KG1 (cell line): ENCODE results near the gene DHPS.
"Not testable (repeated sequence)": the region's sequence is repeated elsewhere in the genome, so short reads cannot be mapped to it uniquely, and the experiment has no call there.

ENCODE experiments used
- DNase-seq: peaks from one replicate; lab custom pipeline; 2025; lab: John Stamatoyannopoulos, UW

Gene DHPS

DNA sequence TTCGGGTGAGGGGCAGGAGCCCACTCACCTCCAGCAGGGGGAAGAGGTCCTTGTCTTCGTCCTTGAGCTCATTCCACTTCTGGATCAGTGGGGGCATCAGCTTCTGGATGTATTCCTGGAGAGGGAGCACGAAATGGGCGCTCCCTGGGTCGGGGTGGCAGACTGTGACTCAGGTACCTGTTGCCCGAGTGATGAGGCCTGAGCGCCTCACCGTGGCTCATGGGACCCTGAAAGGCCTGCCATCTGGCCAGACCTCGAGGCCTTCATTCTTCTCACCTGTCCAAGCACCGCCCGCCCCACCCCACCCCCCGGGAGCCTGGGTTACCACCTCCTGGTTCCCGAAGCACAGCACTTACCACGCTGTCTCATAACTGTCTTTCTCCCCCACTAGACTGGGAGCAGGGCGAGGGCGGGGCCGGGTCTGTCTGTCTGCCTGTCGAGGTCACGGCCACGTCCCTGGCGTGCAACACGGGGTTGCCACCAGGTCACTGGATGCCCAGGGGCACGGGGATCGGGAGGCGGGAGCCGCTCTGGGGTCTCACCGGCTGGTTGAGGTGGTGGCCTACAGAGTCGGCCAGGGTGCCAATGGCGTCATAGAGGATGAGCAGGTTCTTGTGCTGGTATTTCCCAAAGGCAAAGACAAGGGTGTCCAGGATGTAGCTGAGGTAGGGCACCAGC lies 24.1 kb upstream of the DHPS start:
- no peak for DNase-seq

DNA sequence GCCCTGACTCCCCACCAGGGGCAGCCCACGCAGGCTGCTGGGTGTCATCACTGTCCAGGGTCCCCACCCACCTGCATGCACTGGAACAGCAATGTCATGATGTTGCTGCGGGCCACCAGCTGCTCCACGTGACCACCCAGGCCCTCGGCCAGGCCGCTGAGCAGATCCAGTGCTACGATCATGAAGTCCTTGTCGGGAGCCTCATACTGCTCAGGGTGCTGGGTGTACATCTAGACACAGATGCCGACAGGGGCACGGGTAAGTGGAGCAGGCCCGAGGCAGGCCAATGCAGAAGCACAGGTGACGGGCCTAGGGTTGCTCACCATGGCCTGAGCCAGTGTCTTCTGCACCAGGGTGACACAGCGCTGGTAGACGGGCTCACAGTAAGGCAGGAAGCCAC lies 23.5 kb upstream of the DHPS start:
- DNase-seq: no peak

DNA sequence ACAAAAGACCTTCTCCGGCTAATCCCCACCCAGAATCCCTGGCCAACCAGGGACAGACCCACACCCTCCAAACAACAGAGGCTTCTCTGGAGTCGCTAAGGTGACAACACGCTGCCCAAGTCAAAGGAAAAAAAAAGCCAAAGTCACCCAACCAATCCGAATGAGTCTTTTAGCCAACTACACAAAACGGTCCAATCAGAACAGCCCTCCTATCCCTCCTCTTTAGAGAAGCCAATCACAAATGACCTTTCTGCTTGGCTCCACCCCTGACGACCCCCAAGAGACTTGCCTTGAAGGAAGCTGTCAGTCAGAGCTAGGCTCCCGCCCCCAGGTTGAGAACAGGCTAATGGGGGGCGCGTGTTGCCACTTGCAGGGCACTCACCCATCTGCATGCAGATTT lies 21.4 kb upstream of the DHPS start:
- DNase-seq: no peak

DNA sequence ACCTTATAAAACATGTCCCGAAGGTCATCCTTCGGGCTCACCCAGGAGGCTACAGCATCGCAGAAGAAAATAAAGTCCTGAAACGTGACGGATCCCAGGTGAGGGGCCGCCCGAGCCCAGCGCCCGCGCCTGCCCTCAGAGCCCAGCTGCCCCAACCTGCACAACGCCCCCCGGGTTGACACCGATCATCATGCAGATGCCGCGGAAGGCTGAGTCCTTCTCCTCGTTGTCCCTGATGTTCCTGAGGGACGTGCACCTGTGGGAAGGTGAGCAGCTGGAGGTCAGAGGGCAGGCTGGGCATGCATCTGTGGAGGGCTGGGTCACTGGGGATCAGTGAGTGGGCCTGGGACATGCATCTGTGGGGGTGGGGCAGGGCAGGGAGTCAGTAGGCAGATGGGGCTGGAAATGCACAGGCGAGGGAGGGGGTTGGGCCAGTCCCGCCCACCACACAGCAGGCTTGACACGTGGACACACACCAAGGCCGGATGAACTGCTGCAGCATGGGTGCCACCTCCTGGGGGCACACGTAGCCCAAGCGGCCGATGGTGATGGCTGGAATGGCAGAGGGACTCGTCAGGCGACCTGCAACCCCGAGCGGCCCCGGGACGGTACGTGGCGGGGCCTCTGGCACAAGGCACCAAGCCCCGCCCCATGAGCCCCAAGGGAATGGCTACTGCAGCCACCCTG lies 20.1 kb upstream of the DHPS start:
- DNase-seq: no peak

DNA sequence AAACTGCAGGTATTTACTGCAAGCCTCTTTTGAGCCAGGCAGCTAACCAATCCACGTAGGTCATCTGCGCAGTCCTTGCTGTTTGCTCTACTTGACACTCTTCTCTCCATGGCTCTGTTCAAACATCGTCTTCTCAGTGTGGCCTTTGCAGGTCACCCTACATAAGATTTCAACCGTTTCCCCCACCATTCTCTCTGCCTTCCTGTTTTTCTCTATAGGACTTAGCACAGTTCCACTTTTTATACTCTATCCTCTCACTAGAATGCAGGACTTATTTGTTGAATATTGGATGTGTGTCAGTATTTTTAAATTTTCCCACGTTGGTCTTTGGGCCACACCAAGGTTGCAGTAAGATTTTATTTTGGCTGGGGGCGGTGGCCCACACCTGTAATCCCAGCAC lies 16.5 kb upstream of the DHPS start:
- DNase-seq: no peak

DNA sequence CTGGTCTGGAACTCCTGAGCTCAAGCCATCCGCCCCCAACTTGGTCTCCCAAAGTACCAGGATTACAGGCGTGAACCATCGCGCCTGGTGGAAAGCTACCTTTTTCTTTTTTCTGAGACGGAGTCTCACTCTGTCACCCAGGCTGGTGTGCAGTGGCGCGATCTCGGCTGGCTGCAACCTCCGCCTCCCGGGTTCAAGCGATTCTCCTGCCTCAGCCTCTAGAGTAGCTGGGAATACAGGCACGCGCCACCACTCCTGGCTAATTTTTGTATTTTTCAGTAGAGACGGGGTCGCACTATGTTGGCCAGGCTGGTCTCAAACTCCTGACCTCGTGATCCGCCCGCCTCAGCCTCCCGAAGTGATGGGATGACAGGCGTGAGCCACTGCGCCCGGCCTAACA lies 15.7 kb upstream of the DHPS start:
- DNase-seq: not testable (repeated sequence)

DNA sequence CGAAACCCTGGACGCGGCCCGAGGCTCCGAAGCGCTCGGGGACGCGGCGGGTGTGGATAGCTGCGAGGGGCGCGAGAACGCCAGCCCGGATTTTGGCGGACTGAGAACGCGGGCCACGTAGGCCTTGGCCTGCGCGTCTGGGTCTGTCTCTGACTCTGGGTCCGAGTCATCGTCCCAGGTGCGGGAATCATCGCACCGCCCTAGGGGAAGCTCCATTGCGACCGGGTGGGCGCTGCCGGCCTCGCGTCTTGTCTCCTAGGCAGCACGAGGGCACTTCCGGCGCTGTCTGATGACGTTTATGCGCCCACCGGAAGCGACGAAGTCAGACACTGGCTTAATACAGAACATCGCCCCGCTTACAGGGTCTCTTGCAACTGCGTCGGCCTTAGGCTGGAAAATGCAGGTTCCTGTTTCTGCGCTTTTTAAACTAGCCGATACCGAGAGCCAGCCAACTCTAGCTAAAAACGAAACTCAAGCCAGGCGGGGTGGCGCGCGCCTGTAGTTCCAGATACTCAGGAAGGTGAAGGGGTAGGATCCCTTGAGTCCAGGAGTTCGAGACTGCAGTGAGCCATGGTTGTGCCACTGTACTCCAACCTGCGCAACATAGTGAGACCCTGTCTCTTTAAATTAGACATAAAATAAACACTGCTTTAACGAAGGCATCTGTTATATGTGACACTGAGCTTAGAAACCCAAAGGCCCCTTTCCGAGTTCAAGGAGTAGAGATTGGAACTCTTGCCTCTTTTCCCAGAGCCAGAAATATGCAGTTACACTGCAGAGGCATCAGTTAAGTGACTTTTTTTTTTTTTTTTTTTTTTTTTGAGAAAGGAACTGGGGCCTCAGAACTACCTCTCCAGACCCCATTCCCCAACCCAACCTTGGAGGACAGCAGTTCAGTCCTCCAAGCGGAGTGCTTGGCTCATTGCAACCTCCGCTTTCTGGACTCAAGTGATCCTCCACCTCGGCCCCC lies 15.0 kb upstream of the DHPS start, which contains the start of gene FBXW9:
TSS of gene FBXW9 (minus strand) at position 266 of the 970 bp plus-strand sequence. CDS start at position 216, 50 bp downstream.
- peak; percentile 97 for DNase-seq

DNA sequence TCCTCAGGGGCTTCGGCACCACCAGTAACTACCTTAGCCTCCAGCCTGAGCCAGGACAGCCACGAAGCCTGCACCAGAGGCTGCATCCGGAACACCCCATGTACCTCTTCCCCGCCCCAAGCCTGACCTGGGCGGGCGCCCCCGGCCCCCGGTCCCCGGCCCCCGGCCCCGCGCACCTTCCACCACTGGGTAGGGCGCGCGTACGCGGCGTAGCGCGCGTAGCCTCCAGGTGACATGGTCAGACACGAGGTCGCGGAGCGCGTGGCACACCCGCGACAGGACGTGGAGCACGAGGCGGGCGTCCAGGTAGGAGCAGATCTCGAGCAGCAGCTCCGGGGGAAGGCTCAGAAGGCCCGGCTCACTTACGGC lies 14.3 kb upstream of the DHPS start:
- no peak for DNase-seq

DNA sequence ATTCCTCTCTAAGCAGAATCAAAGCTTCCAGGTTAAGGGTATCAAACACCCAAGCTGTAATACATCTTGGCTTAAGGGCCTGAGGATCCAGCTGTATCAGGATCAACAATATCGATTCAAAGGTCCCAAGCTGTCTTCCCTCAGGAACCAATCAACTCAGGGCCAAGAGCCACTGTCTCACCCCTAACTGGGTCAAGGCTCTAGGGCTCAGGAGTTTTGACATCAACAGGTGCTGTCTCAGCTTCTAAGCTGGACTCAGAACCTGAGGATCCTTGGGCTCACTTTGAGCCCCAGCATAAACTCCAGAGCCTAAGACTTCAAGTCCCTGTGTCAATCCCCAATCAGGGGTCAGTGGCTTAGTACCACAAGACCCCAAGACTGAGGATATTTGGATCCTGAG lies 13.8 kb upstream of the DHPS start:
- DNase-seq: no peak

DNA sequence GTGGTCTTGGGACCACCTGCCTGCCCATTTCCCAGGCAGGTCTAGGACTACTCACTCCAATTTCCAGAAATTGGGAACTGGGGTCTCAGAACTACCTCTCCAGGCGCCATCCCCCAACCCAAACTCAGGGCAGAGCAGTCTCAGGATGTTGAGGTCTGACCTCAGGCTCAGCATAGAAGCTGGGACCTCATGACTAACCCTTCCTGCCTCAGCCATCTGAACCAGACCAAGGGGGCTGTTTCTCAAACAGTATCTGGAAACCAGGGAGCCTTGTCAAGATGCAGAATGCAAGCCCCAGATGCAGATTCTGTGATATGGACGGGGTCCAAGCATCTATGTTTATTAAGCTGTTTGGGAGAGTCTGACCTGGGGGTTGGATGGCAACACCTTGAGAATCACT lies 13.4 kb upstream of the DHPS start:
- DNase-seq: no peak

DNA sequence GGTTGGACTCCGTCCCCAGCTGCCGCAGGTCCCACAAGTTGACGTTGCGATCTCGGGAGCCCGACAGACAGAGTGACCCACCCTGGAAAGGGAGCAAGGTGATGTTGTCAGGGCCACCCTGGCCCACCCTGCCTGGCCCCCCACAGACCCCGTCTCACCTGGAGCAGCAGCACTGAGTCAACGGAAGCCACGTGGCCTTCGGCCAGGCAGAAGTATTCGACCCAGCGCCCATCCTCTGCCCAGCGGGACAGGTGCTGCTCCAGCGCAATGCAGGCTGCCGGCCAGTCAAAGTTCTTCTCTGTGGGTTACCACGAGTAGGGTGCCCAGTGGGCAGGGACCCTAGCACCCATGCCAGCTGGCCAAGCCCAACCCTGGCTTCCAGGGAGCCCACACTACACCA lies 13.0 kb upstream of the DHPS start:
- DNase-seq: no peak

DNA sequence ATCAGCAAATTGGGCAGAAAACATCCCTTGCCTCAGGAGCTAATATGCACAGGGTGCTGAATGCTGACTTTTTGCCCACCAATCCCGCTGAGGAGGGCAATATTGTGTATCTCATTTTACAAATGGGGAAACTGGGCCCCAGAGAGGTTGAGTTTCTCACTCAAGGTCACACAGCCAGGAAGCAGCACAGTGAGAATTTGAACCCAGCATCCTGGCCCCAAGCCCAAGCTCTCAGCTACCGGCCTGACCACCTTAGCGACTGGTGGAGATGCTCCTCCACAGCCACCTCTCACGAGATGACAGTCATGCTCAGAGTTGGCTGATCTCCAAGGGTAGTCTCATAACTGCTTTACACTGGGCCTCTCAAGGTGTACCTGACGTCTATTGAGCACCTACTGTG lies 11.3 kb upstream of the DHPS start:
- DNase-seq: no peak

DNA sequence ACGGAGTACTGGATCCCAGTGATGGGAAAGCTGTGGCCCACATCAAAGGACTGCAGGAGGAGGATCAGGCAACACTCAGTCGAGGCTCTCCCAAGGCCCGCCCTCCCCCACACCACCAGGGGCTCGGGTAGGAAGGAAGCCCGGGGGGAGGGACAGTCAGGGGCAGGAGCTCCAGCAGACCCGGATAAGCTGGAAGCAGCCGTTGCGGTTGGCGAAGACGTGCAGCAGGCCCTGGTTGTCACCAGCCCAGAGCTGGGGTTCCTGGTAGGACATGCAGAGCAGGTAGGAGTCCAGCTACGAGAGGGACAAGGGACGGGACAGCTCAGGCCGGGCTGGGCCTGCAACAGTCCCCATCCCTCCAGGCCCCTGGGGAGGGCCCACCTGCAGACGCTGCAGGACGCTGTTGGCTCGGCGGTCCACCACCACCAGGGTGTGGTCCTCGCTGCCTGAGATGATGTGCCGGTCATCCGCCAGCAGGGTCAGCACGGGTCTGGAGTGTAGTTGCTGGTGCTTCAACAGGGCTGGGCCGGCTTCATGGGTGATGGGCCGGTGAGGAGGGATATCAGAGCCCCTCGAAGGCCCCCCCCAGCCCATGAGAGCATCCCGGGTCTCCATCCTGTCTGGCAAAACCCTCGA lies 8.0 kb upstream of the DHPS start:
- DNase-seq: peak; percentile 35

DNA sequence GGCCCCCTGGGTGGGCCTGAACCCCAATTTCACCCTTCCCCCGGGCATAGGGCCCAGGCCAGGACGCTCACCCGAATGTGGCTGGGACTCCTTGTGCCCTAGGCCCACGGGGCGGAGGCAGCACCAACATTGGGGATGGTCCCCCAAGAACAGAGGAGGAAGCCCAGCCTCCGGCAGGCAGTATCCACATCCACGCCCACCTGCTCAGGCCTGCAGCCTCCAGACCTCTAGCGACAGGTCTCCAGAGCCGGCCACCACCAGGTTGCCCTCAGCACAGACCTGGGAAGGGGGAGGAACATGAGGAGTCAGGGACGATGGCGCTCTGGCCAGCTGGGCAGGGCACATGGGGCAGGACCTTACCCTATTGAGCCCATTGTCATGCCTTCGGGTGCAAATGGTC lies 7.3 kb upstream of the DHPS start:
- no peak for DNase-seq

DNA sequence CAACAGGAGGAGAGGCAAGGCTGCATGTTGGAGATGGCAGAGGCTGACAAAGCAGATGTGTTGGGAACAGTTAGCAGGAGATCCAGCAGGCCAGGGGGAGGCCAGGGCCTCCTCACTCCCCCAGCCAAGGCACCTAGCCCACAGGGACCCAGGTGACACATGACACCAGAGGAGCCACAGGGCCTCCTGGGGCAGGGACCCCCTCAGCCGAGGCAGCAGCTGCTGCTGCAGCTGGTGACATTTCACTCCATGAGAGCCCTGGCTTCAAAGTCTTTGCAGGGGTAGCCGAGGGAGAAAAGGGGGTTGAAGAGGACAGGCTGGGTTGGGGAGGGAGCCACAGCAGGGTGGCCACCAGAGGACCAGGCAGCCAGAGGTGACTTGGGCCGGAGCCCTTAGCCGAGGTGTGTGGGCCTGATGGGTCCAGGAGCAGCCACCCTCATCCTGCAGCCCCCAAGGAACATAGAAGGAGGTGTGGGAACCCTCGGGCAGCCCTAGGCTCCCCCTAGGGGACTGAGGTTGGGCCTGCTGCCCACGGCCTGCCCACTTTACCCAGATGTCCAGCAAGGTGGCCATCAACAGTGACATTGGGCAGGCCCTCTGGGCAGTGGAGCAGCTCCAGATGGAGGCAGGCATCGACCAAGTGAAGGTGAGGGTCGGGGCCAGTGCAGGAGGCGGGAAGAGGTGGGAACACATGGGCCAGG lies 6.0 kb upstream of the DHPS start, which contains the start of gene GNG14:
TSS of gene GNG14 (plus strand) at position 503 of the 701 bp plus-strand sequence. CDS start at position 554, 51 bp downstream.
- DNase-seq: no peak

DNA sequence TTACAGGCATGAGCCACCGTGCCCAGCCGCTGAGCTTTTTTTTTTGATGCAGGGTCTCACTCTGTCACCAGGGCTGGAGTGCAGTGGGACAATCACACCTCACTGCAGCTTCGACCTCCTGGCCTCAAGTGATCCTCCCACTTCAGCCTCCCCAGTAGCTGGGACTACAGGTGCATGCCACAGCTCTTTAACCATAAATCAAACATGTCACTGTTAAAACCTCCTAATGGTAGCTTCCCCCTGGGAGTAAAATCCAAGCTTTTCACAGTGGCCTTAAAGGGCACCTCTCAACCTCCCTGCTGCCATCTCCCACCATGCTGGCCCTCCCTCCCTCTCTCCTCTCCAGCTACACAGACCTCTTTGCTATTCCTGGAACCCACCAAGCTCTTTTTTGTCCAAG lies 4.2 kb upstream of the DHPS start:
- DNase-seq: no peak

DNA sequence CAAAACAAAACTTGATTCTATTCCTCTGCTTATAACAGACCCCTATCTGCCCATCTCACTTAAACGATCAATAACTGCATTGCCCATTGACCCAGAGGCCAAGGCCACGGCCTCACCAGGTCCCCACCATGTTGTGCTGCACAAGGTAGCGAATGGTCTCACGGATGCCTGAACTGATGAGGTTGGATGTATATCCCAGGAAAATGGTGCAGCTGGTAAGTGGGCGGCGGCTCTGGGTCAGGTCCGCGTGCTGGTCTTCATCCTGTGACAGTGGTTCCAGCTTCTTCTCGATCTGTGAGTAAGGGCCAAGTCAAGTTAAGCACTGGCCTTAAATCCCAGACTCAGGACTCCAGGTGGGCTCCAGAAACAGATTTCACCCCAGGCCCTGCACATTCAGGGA lies 1.6 kb downstream of the DHPS start:
- DNase-seq: no peak

DNA sequence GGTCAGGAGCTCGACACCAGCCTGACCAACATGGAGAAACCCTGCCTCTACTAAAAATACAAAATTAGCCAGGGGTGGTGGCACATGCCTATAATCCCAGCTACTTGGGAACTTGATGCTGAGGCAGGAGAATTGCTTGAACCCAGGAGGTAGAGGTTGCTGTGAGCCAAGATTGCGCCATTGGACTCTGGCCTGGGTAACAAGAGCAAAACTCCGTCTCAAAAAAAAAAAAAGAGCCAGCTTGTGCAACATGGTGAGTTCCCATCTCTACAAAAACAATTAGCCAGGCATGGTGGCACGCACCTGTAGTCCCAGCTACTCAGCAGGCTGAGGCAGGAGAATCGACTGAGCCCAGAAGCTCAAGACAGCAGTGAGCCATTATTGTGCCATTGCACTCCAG lies 3.6 kb downstream of the DHPS start:
- DNase-seq: not testable (repeated sequence)

DNA sequence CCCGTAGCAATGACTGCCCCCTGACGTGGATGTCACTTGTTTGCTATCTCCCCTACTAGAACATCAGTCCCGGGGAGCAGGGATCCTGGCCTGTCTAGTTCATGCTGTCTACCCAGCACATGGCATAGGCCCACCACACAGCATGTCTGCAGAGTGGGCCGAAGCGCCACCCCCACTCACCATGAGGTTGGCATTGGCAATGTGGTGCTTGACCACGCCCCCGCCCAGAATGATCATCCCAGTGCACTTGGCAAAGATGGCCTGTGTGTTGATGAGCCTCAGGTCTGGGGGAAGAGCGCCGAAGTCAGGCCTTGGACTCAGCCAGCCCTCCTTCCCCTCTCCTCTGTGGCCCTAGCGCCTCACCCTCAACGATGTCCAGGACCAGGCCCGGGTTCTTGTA lies 4.8 kb downstream of the DHPS start:
- no peak for DNase-seq

DNA sequence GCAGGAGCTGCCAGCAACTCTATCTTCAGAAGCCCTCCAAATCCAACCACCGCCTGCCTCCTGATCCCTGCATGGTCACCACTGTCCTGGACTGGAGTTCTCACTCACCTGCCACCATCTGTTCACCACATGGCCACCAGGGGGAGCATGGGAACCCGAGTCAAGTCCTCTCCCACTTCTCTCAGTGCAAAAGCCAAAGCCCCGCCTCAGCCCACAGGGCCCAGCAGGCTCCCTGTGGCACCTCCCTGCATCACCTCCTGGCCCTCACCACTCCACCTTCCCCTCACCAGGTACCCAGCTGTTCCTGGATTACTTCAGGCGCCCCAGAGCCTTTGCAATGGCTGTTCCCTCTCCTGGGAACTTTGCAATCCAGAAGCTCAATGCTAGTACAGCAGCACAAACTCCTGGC lies 5.3 kb downstream of the DHPS start:
- peak; percentile 40 for DNase-seq

DNA sequence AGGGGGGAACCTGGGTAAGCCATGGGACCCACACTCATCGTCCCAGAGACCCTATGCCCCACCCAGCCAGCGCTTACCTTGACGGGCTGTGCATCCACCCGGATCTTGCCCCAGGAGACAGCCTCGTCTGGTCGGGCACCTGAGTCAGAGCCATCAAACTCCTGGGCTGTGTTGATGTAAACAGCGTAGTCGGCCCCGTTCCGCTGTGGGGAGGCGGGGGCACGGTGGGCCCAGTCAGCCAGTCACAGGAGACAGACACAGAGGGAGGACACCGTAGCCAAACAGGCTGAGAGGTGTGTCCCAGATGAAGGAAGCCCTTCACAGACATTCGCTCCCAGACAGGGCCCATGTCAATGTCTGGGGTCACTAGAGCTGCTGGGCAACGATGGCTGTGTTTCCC lies 5.7 kb downstream of the DHPS start:
- DNase-seq: no peak

DNA sequence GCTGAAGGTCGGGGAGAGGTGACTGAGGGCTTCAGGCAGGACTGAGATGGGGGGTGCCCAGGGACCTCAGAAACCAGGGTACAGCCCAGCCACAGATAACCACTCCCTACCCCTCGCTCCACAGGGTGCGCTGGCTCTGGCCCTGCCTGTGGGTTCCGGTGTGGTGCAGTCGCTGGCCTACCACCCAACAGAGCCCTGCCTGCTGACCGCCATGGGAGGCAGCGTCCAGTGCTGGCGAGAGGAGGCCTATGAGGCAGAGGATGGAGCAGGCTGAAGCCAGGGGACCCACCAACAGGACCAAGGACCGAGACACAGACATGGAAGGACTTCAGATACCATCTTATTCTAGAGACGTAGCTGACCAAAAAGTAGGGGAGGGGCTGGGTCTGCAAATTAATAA lies 6.3 kb downstream of the DHPS start:
- DNase-seq: no peak
